Left forelimb (tissue), 1 donor: ENCODE data around the gene FUT2.

Experiments
- DNase-seq: peaks from one replicate; pipeline ENCODE4 v3.0.0-alpha.2; 2018; ENCODE audit warnings: low spot score

Gene FUT2

GRCh38 chr19:48750771-48751504, 55.2 kb downstream of the FUT2 start:
- no peak for DNase-seq

- no peak for DNase-seq
Observed at GRCh38 chr19:48751845-48752495, 56.2 kb downstream of the FUT2 start.

- DNase-seq = no peak
Observed at GRCh38 chr19:48752496-48753365, 57.0 kb downstream of the FUT2 start, which contains the start of gene FUT1. TSS of gene FUT1 (minus strand) at chr19:48752641. CDS start at chr19:48751281, 1,360 bp downstream.

- DNase-seq = no peak
Observed at GRCh38 chr19:48755084-48755641, 59.4 kb downstream of the FUT2 start, which contains the start of gene FGF21. TSS of gene FGF21 (plus strand) at chr19:48755524. CDS start at chr19:48756237, 713 bp downstream.
